ENCODE results near the gene PKP4.

Gene PKP4

GRCh38 chr2:158573739-158574138 lies 117.0 kb downstream of the PKP4 start:
- TF ChIP-seq CTCF (IDR thresholded peaks at IDR 0.05; ENCODE audit: insufficient read depth, low read length, poor library complexity, severe bottlenecking) (no peak), EZH2phosphoT487 (conservative IDR thresholded peaks at IDR 0.05; ENCODE audit: low read length) (no peak)
- no peaks in the 10 kb centered on the region for H4K20me1 ChIP-seq (ENCODE audit: low read depth, low read length)
- H3K9me2 ChIP-seq (replicated peaks; ENCODE audit: insufficient read depth, low read length), result no peaks in the 10 kb centered on the region
- no peak overlapping the region for H3K27ac ChIP-seq (ENCODE audit: low read depth, low read length)
- H2AFZ ChIP-seq (ENCODE audit: low read depth, low read length, severe bottlenecking), result no peak overlapping the region
- H3K4me2 ChIP-seq (ENCODE audit: low read depth, low read length, poor library complexity, severe bottlenecking), result no peak overlapping the region
- no peaks in the 10 kb centered on the region for H3K9me3 ChIP-seq (ENCODE audit: insufficient read depth, low read length)
- no peaks in the 10 kb centered on the region for H3K36me3 ChIP-seq (ENCODE audit: low read length)
- no peaks in the 10 kb centered on the region for H3K27me3 ChIP-seq (ENCODE audit: low read length)
- no peaks in the 10 kb centered on the region for H3F3A ChIP-seq (ENCODE audit: insufficient read depth)
- no peak overlapping the region for H3K9ac ChIP-seq (ENCODE audit: low read length)
- H3K79me2 ChIP-seq (ENCODE audit: insufficient read depth, low read length), result no peaks in the 10 kb centered on the region
- no peak overlapping the region for H3K4me3 ChIP-seq (ENCODE audit: insufficient read depth, low read length, poor library complexity, severe bottlenecking)

- no peaks in the 10 kb centered on the region for H3K79me2 ChIP-seq (ENCODE audit: insufficient read depth, low read length)
- H3K9ac ChIP-seq (ENCODE audit: low read length), result no peak overlapping the region
- H3K27ac ChIP-seq (ENCODE audit: low read depth, low read length), result no peak overlapping the region
- H3K36me3 ChIP-seq (ENCODE audit: low read length), result no peaks in the 10 kb centered on the region
- no peak overlapping the region for H3K4me3 ChIP-seq (ENCODE audit: insufficient read depth, low read length, poor library complexity, severe bottlenecking)
- H2AFZ ChIP-seq (ENCODE audit: low read depth, low read length, severe bottlenecking), result no peak overlapping the region
- H3K9me2 ChIP-seq (replicated peaks; ENCODE audit: insufficient read depth, low read length), result no peaks in the 10 kb centered on the region
- no peaks in the 10 kb centered on the region for H3K9me3 ChIP-seq (ENCODE audit: insufficient read depth, low read length)
- H3K4me2 ChIP-seq (ENCODE audit: low read depth, low read length, poor library complexity, severe bottlenecking), result no peak overlapping the region
- no peak for TF ChIP-seq CTCF (IDR thresholded peaks at IDR 0.05; ENCODE audit: insufficient read depth, low read length, poor library complexity, severe bottlenecking)
- TF ChIP-seq EZH2phosphoT487 (conservative IDR thresholded peaks at IDR 0.05; ENCODE audit: low read length), result no peak
- H3F3A ChIP-seq (ENCODE audit: insufficient read depth), result no peaks in the 10 kb centered on the region
- no peaks in the 10 kb centered on the region for H3K27me3 ChIP-seq (ENCODE audit: low read length)
- H4K20me1 ChIP-seq (ENCODE audit: low read depth, low read length), result no peaks in the 10 kb centered on the region
Observed at GRCh38 chr2:158575051-158575635, 118.4 kb downstream of the PKP4 start.

- Histone ChIP-seq H3K36me3 (ENCODE audit: low read length) (no peaks in the 10 kb centered on the region), H3K9me2 (replicated peaks; ENCODE audit: insufficient read depth, low read length) (no peaks in the 10 kb centered on the region), H3K4me2 (ENCODE audit: low read depth, low read length, poor library complexity, severe bottlenecking) (no peak overlapping the region), H3K4me3 (ENCODE audit: insufficient read depth, low read length, poor library complexity, severe bottlenecking) (no peak overlapping the region), H3K79me2 (ENCODE audit: insufficient read depth, low read length) (no peaks in the 10 kb centered on the region), H3F3A (ENCODE audit: insufficient read depth) (no peaks in the 10 kb centered on the region), H3K27ac (ENCODE audit: low read depth, low read length) (no peak overlapping the region), H4K20me1 (ENCODE audit: low read depth, low read length) (no peaks in the 10 kb centered on the region), H2AFZ (ENCODE audit: low read depth, low read length, severe bottlenecking) (no peak overlapping the region), H3K27me3 (ENCODE audit: low read length) (no peaks in the 10 kb centered on the region), H3K9me3 (ENCODE audit: insufficient read depth, low read length) (no peaks in the 10 kb centered on the region), H3K9ac (ENCODE audit: low read length) (no peak overlapping the region)
- TF ChIP-seq CTCF (IDR thresholded peaks at IDR 0.05; ENCODE audit: insufficient read depth, low read length, poor library complexity, severe bottlenecking) (no peak), EZH2phosphoT487 (conservative IDR thresholded peaks at IDR 0.05; ENCODE audit: low read length) (no peak)
Observed at GRCh38 chr2:158577141-158577540, 120.4 kb downstream of the PKP4 start.
